NOMO-1 treated with dmso at 0.1 percent for 144 hours (cell line): ENCODE measurements around the gene PNMA8C.

Experiments used
- DNase-seq: peaks from one replicate; lab custom pipeline; 2025; ENCODE audit not compliant: unreplicated experiment; lab: John Stamatoyannopoulos, UW

Gene PNMA8C

GRCh38 chr19:46428239-46429135 lies at the start of gene PNMA8C:
Gene PNMA8C, minus strand, starts transcription at chr19:46428936. Its CDS starts 577 bp downstream, at chr19:46428359.
- DNase-seq, result no peak

GRCh38 chr19:46475986-46476385 lies 47.2 kb upstream of the PNMA8C start:
- no peak for DNase-seq

DNA sequence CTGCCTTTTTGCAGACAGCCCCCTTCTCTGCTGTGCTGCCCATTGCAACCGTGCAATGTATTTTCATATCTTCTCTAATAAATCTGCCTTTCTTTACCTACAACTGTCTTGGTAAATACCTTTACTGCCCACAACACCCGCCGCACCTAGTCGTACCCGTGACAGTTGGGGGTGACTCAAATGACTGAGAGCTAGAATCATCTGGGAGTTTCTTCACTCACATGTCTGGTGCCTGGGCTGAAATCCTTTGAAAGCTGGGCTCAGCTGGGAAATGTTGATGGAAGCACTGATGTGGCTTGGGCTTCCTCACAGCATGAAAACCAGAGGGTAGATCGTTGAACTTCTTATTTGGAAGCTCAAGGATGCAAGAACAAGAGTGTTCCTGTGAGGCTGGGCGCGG lies 45.5 kb upstream of the PNMA8C start:
- DNase-seq, result no peak

DNA sequence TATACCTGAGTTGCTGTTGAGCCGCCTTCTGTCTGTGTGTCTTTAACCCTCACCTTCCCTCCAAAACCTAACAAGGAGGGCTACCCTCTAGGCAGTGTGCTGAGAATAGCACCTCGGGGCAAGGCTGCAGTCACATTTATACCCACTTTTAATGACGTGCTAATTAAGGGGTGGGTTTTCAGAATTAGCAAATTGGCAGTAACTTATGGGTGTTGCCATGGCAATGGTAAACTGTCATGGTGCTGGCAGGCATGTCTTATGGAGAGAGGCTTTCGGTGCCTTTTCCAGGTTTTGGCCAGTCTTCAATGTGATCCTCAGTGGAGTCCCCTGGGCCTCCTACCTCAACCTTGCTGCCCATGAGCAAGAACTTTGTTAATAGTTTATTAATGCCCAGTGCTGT lies 43.9 kb upstream of the PNMA8C start:
- DNase-seq, result no peak

DNA sequence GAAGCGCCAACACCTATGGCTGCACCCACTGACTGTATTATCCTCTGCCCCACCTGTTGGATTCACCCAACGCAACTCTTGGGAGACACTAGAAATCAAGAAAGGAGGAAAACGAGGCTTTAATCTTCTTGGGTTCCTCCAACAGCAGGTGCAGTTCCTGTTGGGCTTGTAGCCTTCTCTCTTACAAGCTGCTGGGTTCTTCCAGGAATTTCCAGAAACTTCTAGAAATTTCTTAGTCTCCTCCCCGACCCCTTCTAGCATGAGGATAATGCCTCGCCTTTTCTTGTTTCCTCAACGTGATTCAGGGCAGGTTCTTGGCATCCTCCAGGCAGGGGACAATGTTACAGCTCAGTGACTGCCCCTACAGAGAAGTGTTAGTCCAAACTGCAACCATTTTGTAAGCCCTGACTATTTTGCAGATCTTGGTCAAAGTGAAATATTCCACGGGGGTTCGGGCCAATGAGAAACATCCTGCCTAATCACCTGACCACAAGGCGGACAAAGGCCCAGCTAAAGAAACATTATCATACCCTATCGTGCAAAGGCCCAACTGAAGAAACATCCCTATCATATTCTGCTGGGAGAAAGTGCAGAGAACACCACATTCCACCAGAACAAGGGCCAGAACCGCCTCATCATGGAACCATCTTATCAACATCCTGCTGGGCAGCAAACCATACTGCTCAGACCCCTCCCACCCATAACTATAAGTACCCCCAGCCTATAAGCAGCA lies 43.2 kb upstream of the PNMA8C start:
- DNase-seq, result no peak

- DNase-seq, result no peak
Measured at GRCh38 chr19:46471116-46471733, 42.5 kb upstream of the PNMA8C start, which contains the start of gene PNMA8A. Gene PNMA8A, minus strand, starts transcription at chr19:46471563. Its CDS starts 528 bp downstream, at chr19:46471035.

GRCh38 chr19:46470376-46470775 lies 41.6 kb upstream of the PNMA8C start:
- no peak for DNase-seq

GRCh38 chr19:46469541-46470185 lies 40.9 kb upstream of the PNMA8C start:
- no peak for DNase-seq

DNA sequence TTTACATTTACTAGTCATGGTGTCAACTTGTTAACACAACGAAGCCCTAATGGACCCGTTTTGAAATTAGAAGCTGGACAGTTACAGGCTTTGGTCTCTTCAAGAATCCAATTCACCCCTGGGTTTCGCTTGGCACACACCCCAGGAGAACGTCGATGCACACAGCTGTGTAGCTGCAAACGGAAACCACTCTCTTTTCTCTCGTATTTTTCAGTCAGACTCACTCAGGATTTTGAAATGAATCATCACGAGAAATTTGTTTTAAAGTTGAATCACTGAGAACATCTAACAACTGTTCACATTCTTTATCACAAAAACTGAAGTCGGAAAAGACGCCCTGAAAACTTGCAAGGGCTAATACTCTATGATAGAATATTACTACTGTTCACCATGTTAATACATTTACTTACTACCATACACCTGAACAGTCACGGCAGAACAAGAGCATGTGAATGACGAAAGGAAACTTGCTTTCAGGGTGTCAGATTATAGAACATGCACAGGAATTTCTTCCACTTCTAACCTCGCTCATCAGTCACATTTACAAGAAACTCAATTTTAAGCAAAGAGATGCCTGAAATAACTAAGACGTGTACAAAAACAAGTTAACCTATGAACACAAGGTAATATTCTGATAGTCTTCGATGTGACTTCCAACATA lies 37.9 kb upstream of the PNMA8C start:
- DNase-seq, result no peak

DNA sequence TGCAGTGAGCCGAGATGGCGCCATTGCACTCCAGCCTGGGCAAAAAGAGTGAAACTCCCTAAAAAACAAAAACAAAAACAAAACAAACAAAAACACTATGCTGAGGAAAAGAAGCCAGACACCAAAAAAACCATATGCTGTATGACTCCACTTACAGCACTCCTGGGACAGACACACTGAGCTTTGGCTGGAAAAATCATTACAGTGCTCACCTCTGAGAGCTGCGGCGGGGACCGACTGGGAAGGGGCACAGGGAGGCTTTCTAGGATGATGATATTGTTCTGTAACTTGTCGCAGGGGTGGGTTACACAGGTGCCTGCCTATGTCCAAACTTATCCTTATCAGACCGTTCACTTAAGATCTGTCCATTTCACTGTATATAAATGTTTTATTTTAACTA lies 34.8 kb upstream of the PNMA8C start:
- no peak for DNase-seq

DNA sequence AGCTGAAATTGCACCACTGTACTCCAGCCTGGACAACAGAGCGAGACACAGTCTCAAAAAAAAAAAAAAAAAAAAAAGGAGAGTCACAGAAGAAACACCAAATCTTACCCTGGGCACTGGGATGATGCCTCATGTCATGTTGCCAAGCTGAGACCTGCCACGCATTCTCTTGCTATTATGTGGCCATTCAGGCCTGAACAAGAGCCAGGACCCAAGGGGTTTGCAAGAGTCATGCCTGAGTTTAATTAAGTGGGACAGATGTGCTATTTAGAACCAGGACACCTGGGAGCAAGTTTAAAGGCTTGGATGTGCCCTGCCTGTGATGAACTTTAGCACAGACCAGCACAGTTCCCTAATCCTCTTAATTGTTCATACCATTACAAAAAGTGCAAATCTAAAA lies 32.8 kb upstream of the PNMA8C start:
- no peak for DNase-seq

GRCh38 chr19:46460981-46461380 lies 32.2 kb upstream of the PNMA8C start:
- DNase-seq, result no peak

- no peak for DNase-seq
Measured at GRCh38 chr19:46460055-46460454, 31.3 kb upstream of the PNMA8C start.

DNA sequence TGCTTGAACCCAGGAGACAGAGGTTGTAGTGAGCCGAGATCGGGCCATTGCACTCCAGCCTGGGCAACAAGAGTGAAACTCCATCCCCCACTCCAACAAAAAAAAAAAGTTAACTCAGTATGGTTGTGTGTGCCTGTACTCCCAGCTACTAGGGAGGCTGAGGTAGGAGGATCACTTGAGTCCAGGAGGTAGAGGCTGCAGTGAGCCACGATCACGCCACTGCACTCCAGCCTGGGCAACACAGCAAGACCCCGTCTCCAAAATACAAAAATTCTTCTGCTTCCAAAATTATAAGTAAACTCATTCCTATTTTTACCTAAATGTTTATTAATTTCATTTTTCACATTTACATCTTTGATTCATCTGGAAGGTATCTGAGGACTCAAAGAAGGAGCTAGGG lies 28.2 kb upstream of the PNMA8C start:
- DNase-seq, result no peak

- no peak for DNase-seq
Measured at GRCh38 chr19:46454244-46454643, 25.5 kb upstream of the PNMA8C start.

GRCh38 chr19:46453661-46454060 lies 24.9 kb upstream of the PNMA8C start:
- DNase-seq, result no peak

DNA sequence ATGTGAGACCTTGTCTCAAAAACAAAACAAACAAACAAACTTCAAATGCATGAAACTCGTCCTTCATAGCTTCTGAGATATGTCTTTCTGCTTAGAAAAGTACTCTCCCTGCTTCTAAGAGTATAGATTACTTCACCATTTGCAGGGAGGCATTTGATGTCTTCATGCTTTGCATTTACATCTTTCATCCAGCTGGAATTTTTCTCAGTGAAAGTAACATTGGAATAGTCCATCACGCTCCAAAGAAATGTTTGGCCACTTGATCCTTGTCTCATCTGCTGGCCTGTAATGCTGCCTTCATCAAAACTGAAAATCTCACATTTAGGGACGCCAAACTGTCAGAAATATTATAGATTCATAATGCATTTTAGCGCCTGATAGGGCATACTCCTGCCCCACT lies 23.4 kb upstream of the PNMA8C start:
- no peak for DNase-seq

DNA sequence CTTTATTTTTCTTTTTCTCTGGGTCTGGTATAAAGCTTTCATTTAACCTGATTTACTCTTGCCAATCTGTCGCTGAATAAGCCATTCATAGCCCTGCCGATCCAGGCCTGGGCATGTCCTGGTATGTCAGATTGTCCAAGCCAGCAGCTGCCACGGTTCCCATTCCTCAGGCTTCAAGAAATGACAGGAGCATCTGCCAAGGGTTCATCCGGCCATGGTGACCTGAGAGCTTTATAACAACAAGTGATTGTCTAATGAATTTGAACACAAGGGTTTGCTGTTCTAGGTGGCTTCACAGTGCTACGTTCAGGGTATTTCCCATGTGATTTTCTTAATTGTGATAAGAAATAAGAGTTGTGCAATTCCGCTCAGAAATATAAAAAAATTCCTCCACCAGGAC lies 22.6 kb upstream of the PNMA8C start:
- DNase-seq, result no peak

DNA sequence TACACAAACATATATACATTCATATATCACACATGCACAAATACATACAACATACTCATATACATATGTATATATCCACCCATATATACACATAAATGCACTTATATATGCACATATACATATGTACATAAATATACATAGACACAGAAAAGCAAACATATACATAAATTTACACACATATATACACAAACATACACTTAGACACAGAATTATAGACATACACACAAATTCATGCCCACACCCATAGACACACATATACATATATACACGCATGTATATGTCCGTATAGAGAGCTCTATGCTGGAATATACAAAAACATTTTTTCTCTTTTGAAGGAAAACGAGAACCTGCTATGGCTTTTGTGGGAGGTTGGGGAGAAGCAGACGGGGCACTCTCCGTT lies 22.0 kb upstream of the PNMA8C start:
- no peak for DNase-seq

DNA sequence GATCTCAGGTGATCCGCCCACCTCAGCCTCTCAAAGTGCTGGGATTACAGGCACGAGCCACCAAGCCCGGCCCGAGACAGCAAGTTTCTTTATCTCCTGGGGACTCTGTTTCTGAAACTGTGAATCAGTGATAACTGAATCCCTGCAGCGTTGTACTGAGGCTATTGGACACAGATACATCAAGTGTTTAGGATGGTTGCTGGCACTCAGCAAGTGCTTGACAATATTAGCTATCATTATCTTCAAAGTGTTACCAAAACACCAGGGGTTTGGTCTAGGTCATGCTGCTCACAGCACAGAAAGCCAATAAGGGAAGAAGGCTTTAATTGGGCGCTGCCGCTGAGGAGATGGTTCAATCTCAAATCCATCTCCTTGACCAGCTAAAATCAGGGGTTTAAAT lies 20.5 kb upstream of the PNMA8C start:
- DNase-seq, result no peak

GRCh38 chr19:46448601-46449000 lies 19.9 kb upstream of the PNMA8C start:
- no peak for DNase-seq
